ENCODE data around the gene SP9. TPM values are rescaled to one million over a fixed set of nuclear protein-coding genes. Genes with fewer than 3 reads are reported as not detected.

SP9 gene
- total RNA-seq, 1 donor from 2014 or later: not detected

- Mint-ChIP-seq H3K27ac (no peak overlapping the region), H3K4me1 (peaks cover 6% of the 10 kb centered on the region), H3K27me3 (no peaks in the 10 kb centered on the region), H3K4me3 (no peak overlapping the region), H3K9me3 (no peaks in the 10 kb centered on the region), H3K36me3 (ENCODE audit: low read depth) (peaks cover 35% of the 10 kb centered on the region)
- intact Hi-C loops (cut with micrococcal nuclease): no loop called here
- DNase-seq: no peak
These were observed 49.0 kb downstream of the SP9 start for GRCh38 chr2:174383796-174384195.

GRCh38 chr2:174385201-174385600, 50.4 kb downstream of the SP9 start:
- intact Hi-C loops (cut with micrococcal nuclease): no loop called here
- peaks cover 10% of the 10 kb centered on the region for H3K4me1 Mint-ChIP-seq

More at GRCh38 chr2:174385201-174385600, 50.4 kb downstream of the SP9 start:
- Mint-ChIP-seq H3K4me3 (no peak overlapping the region), H3K27me3 (no peaks in the 10 kb centered on the region), H3K27ac (no peak overlapping the region), H3K9me3 (no peaks in the 10 kb centered on the region), H3K36me3 (ENCODE audit: low read depth) (peaks cover 39% of the 10 kb centered on the region)
- no peak for DNase-seq

Other genes starting within 250 kb of the SP9 start
- gene OLA1, start 86.4 kb upstream of the SP9 start, total RNA-seq: 164 and 167 TPM in 2 replicates
- gene SCRN3, start 60.8 kb downstream of the SP9 start, total RNA-seq: 18.2 and 19.0 TPM in 2 replicates
- gene GPR155, start 152.1 kb downstream of the SP9 start, total RNA-seq: 3.1 and 3.6 TPM in 2 replicates

Data from activated CD4-positive, alpha-beta T cell treated with anti-CD3 and anti-CD28 coated beads, Interleukin-2, amount 10 ng/mL, durations not matched to agents 24 days and 14 days (primary cell).